ENCODE results near the gene FASTK.

DNA sequence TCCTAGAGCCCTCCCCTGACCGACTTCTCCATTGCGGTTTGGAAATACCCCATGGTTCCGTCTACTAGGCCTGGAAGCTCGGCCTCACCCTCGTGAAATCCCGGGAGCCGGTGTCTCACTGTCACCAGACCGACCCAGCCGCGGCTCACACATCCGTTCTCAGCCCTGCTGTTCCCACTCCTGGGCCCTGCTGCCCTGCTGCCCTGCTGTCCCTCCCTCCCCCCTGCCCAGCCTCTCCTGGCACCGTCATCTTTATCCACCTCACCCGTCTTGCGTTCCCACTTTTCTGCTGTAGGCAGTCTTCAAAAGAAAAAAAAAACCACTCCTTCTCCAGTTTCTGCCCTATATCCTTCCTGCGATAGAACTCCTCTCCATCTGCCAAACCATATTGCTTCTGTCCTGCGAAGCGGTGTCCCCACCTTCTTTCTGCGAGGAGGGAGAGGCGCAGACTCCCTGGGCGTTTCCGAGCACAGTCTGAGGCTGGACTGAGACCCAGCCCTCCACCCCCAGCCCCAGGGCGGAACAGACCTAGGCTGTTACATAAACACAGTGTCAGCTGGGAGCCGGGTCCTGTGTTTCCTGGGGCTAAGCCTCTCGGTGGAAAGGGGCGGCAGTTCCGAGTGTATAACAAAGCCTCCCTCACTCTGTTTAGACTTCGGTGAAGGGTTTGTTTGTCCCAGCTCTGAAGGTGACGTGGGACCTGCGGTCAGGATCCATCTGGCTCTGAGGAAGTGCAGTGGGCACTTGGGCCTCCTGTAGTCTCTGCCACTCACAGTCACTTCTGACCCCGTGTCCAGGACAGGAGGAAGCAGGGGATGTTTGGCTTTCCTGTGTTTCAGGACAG is 8.5 kb upstream of the FASTK start:
- TF ChIP-seq, protein P1, sequence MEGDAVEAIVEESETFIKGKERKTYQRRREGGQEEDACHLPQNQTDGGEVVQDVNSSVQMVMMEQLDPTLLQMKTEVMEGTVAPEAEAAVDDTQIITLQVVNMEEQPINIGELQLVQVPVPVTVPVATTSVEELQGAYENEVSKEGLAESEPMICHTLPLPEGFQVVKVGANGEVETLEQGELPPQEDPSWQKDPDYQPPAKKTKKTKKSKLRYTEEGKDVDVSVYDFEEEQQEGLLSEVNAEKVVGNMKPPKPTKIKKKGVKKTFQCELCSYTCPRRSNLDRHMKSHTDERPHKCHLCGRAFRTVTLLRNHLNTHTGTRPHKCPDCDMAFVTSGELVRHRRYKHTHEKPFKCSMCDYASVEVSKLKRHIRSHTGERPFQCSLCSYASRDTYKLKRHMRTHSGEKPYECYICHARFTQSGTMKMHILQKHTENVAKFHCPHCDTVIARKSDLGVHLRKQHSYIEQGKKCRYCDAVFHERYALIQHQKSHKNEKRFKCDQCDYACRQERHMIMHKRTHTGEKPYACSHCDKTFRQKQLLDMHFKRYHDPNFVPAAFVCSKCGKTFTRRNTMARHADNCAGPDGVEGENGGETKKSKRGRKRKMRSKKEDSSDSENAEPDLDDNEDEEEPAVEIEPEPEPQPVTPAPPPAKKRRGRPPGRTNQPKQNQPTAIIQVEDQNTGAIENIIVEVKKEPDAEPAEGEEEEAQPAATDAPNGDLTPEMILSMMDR (IDR thresholded peaks at IDR 0.05): no peak
- no peak for TF ChIP-seq EZH2 (IDR thresholded peaks at IDR 0.05)
